Cardiac septum (tissue), 1 donor: ENCODE measurements around the gene CCDC121. TPM values are rescaled to one million over a fixed set of nuclear protein-coding genes. Genes with fewer than 3 reads are reported as not detected.

Experiments
- DNase-seq: peaks from one replicate; pipeline ENCODE4 v3.0.0-alpha.2; 2020; ENCODE audit warnings: low spot score
- intact Hi-C: fragments of 100-400 bp; cut with DNase I; formaldehyde crosslinking; loops from one replicate; pipeline ENCODE4 v1.14.0; 2022
- long read RNA-seq: library from polyadenylated mRNA; unstranded; transcript quantifications from one replicate; pipeline ENCODE4 v2.0.0, GENCODE V29; 2021
- total RNA-seq: library from RNA; stranded (reverse); fragmentation: NEBNext Ultra II Directional; extraction: Animal tissue kit (Norgen Biotek cat#: 25700); gene quantifications from one replicate; pipeline ENCODE4 v1.2.1, GENCODE V29; 2021
- donor health status: DM: no; HTN: no; CAD: no.

CCDC121 gene
- total RNA-seq, result 3.5 TPM
- long read RNA-seq, partial matches to known transcripts, result 2 of 5 reads
- long read RNA-seq, other reads (novel, unspliced or antisense), result 0 of 5 reads

- peak; percentile 95 for DNase-seq
Observed at GRCh38 chr2:27628767-27629709, at the start of gene CCDC121, which contains the start of gene GPN1. Gene CCDC121, minus strand, starts transcription at chr2:27629012. Its CDS starts 1,213 bp downstream, at chr2:27627799. Gene GPN1, plus strand, starts transcription at chr2:27629050. Its CDS starts 9 bp downstream, at chr2:27629059.

GRCh38 chr2:27672723-27673486, 44.1 kb upstream of the CCDC121 start:
- DNase-seq, result no peak

More at GRCh38 chr2:27628767-27629709, at the start of gene CCDC121, which contains the start of gene GPN1:
- intact Hi-C loops, result loop anchor here (2.0 to 5.0 kb wide), 2 partner anchors 33 to 46 kb away; partner anchors contain the start of genes SLC4A1AP, SUPT7L and ZNF512

GRCh38 chr2:27671235-27671634, 42.4 kb upstream of the CCDC121 start:
- no peak for DNase-seq
- intact Hi-C loops, result no loop called here

More at GRCh38 chr2:27672723-27673486, 44.1 kb upstream of the CCDC121 start:
- intact Hi-C loops, result no loop called here

- DNase-seq, result no peak
- intact Hi-C loops, result loop anchor here (10.0 kb wide), 1 partner anchor 263 kb away; the partner anchor contains the start of gene PPM1G
Observed at GRCh38 chr2:27667446-27667845, 38.6 kb upstream of the CCDC121 start.

- intact Hi-C loops, result loop anchor here (5.0 to 10.0 kb wide), 2 partner anchors 37 to 260 kb away; partner anchors contain the start of genes CCDC121, GPN1 and PPM1G
- DNase-seq, result no peak
Observed at GRCh38 chr2:27664622-27665363, 36.0 kb upstream of the CCDC121 start.

GRCh38 chr2:27664154-27664574, 35.4 kb upstream of the CCDC121 start:
- DNase-seq, result no peak
- intact Hi-C loops, result loop anchor here (5.0 to 10.0 kb wide), 2 partner anchors 37 to 259 kb away; partner anchors contain the start of genes CCDC121, GPN1 and PPM1G

GRCh38 chr2:27663285-27664153, 34.7 kb upstream of the CCDC121 start, which contains the start of the genes SLC4A1AP and SUPT7L:
Gene SLC4A1AP, plus strand, starts transcription at chr2:27663889. Its CDS starts 26 bp downstream, at chr2:27663915.
Gene SUPT7L, minus strand, starts transcription at chr2:27663614. Its CDS starts 1,422 bp downstream, at chr2:27662192.
- intact Hi-C loops, result loop anchor here (5.0 to 10.0 kb wide), 2 partner anchors 36 to 259 kb away; partner anchors contain the start of genes CCDC121, GPN1 and PPM1G
- peak; percentile 88 for DNase-seq

- no peak for DNase-seq
- intact Hi-C loops, result loop anchor here (5.0 to 10.0 kb wide), 2 partner anchors 34 to 257 kb away; partner anchors contain the start of genes CCDC121, GPN1 and PPM1G
Observed at GRCh38 chr2:27661371-27661770, 32.6 kb upstream of the CCDC121 start.

- DNase-seq, result no peak
- intact Hi-C loops, result no loop called here
Observed at GRCh38 chr2:27655155-27655951, 26.5 kb upstream of the CCDC121 start.

- DNase-seq, result no peak
- intact Hi-C loops, result no loop called here
Observed at GRCh38 chr2:27653397-27653796, 24.6 kb upstream of the CCDC121 start.

- no peak for DNase-seq
- intact Hi-C loops, result no loop called here
Observed at GRCh38 chr2:27652790-27653189, 24.0 kb upstream of the CCDC121 start.

GRCh38 chr2:27652341-27652740, 23.5 kb upstream of the CCDC121 start:
- DNase-seq, result no peak
- intact Hi-C loops, result no loop called here

GRCh38 chr2:27651056-27651455, 22.2 kb upstream of the CCDC121 start:
- DNase-seq, result no peak
- intact Hi-C loops, result no loop called here

GRCh38 chr2:27647737-27648136, 18.9 kb upstream of the CCDC121 start:
- intact Hi-C loops, result no loop called here

GRCh38 chr2:27647289-27647688, 18.5 kb upstream of the CCDC121 start:
- DNase-seq, result no peak
- intact Hi-C loops, result no loop called here

More at GRCh38 chr2:27647737-27648136, 18.9 kb upstream of the CCDC121 start:
- no peak for DNase-seq

GRCh38 chr2:27645197-27645596, 16.4 kb upstream of the CCDC121 start:
- DNase-seq, result no peak
- intact Hi-C loops, result no loop called here
